ENCODE data around the gene CACNA1C. TPM values are rescaled to one million over a fixed set of nuclear protein-coding genes. Genes with fewer than 3 reads are reported as not detected.

The CACNA1C gene
- total RNA-seq, 1 donor from 2014 or later, result 0.42 TPM

DNA sequence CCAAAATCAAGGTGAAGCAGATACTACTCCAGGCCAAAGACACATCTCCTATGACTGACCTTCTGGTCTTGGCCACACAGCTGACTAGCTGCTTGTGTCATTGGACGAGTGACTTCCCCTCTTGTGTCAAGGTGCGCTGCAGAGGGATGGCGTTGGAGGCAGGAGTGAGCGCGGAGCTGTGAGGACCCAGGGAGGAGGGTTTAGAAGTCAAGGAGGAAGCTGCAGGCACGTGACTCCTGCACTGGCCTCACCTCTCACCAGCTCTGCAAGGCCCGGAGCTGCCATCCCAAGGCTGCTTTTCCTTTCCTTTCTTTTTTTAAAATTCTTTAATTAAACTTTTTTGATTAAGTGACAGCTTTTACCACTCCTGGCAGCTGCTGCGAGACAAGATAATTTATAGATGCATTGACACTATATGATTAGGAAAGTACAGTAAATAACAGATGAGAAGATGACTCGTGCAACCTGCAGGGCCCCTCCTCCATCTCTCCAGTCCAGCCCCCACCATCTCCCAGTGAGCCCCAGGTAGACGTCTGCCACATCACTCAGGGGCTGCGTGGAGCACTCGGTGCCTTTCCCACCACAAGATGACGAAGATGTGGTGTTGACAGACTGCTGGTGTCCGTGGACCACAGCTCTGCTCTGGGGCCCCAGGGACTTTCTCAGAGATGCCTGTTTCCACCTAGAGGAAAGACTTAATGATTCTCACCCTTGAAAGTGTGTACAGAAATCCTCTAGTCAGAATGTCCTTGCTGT is 350.6 kb downstream of the CACNA1C start:
- intact Hi-C loops (cut with micrococcal nuclease), result no loop called here

DNA sequence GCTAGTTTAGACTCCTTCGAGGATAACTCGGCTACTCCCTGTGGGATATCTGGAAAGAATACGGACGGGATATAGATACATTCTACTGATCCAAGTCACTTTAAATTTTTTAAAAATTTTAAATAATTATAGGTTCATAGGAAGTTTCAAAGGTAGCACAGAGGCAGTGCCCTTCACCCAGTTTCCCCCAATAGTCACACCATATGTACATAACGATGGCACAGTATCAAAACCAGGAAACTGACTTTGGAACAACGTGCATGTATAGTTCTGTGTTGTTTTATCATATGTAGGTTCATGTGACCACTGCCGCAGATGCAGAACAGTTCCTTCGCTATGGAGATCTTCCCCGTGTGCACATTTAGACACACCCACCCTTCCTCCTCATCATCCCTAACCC is 352.3 kb downstream of the CACNA1C start:
- intact Hi-C loops (cut with micrococcal nuclease), result no loop called here

DNA sequence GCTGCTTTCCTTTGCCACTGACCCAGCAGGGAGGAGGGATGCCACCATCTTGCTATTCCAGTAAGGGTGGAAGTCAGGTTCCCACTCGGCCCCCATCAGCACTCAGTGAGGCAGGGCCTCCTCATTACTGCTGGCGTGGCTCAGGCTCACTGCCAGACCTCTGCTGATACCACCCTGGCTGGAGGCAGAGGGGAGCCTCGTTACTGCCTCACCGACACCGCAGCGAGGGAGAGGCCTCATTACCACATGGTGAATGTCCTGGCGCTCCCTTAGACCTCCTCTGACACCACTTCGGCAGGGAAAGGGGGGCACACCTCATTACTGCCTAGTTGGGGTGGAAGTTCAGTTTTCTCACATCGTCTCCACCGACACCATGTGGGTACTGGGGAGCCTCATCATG is 354.1 kb downstream of the CACNA1C start:
- intact Hi-C loops (cut with micrococcal nuclease), result no loop called here

DNA sequence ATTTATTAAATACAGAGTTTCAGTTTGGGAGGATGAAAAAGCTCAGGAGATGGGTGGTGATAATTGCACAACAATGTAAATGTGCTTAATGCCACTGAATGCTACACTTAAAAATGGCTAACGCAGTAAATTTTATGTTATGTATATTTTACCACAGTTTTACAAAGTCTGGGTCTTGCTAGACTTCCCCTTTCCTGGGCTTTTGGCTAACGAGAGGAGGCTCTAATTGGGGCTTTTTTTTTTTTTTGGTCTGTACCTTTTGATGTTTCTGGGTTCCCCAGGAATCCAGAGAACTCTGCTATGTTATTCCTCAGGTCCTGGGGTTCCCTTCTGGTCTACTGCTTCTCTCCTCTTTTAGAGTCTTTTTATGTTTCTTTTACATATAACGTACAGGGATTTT is 355.5 kb downstream of the CACNA1C start:
- intact Hi-C loops (cut with micrococcal nuclease), result no loop called here

DNA sequence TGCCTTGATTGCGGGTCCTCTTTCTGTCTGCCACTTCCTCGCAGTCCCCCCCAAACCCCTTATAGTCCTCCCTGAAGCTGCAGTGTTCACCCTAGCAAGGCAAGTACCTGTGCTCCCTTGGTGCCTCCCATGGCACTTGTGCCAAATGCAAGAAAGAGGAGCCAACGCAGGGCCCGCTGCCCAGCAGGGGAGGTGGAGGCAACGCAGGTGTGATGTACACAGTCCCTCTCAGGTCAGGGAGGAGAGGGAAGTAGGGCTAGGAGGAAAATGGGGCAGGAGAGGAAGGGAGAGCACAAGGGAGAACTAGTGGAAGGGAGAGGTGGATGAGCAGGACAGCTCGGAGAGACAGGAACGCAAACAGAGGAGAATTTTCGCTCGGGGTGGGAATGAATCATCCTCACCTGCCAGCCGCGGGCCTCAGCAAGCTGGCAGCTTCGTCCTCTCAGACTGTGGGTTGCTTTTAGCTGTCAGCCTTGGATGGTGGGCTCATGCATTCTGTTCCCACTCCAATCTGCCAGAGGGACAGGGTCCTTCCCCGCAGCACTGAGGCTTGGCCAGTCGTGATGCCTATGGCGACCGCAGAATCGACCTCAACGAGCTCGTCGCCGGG is 357.0 kb downstream of the CACNA1C start:
- intact Hi-C loops (cut with micrococcal nuclease), result no loop called here

DNA sequence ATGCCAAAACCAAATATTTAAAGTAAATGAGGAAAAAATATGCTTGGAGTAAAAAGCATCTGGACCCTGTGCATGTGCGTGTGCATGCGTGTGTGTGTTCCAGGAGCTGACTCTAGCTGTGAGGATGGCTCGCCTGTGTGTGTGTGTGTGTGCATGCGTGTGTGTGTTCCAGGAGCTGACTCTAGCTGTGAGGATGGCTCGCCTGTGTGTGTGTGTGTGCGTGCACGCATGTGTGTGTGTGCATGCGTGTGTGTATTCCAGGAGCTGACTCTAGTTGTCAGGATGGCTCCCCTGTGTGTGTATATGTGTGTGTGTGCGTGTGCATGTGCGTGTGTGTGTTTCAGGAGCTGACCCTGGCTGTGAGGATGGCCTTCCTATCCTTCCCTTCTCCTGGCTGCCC is 357.7 kb downstream of the CACNA1C start:
- intact Hi-C loops (cut with micrococcal nuclease), result no loop called here

DNA sequence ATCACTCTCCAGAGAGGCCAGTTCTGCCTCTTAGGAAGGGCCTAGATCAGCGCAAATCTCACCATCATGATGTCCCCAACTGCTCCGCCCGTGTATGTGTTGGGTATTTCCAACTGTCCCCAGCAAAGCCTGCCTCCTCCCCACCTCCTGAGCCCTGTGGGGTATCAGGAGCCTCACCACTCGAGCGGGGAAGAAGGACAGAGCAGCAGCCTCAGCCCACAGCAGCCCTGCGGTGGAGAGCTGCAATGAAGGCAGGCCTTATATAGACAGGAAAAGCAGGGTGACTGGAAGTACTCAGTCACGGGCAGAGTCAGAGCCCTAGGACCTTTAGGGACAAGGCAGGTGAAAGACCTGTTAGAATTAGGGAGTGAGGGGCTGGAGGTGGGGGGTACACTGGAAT is 358.2 kb downstream of the CACNA1C start:
- intact Hi-C loops (cut with micrococcal nuclease), result no loop called here

DNA sequence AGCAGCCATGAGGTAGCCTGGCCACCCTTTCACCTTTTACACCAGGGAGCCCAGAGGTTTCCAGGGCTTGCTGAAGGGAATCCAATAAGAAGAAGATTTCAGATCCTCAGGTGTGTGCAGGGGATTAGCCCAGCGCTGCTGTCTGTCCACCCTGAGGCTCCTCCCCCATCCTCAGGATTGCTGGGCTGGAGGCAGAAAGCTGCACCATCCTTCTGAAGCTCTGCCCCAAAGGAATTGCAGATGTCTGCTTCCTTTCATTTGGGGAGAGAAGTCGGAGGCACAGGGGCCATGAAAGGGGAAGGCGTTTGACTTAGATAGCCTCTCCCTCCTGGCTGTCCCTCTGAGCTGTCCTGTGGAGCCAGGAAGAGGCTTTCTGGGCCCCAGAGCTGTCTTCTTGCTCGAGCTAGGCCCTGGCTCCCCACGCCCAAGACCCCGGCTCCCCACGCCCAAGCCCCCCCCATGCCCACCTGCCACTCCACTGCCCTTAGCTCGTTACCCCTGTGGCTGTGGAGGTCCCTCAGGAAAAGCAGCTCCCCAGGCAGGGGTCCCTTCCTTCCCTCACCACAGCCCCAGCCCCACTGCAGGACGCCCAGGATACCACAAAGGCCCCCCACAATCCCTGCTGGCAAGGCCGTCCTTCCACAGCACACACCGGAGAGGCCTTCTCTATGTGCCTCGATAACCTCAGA is 359.0 kb downstream of the CACNA1C start:
- intact Hi-C loops (cut with micrococcal nuclease), result no loop called here

DNA sequence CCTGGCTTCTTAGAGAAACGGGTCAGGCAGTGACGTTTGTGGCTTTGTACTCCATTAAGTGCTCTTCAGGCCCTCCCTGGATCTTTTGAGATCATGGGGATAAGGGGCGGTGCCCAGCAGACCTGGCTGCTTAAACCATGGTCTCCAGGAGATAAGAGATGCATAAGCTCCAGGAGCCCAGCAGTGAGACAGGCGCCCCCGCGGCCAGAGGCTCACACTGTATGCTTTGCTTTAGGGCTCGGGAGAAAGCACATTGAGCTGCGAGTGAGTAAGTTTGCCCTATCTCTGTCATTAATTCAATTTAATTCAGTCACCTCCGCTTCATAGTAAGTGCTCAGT is 359.5 kb downstream of the CACNA1C start:
- intact Hi-C loops (cut with micrococcal nuclease), result no loop called here

DNA sequence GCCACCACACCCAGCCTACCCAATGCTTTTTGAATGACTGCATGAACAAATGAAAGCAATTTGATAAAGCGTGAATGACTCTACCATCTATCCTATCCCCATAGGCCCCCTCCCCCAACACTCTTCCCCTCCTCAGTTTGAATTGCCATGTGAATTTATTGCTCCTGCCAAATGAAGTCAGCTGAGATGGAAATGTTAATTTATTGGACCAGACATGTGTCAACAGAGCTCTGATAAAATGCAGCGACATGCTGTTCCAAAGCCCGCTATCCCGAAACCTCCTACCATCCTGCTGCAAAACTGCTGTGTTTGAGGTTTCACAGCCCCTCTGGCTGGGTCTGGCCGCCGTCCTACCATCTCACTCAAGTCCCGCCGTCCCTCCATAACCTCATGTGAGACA is 360.5 kb downstream of the CACNA1C start:
- intact Hi-C loops (cut with micrococcal nuclease), result no loop called here

DNA sequence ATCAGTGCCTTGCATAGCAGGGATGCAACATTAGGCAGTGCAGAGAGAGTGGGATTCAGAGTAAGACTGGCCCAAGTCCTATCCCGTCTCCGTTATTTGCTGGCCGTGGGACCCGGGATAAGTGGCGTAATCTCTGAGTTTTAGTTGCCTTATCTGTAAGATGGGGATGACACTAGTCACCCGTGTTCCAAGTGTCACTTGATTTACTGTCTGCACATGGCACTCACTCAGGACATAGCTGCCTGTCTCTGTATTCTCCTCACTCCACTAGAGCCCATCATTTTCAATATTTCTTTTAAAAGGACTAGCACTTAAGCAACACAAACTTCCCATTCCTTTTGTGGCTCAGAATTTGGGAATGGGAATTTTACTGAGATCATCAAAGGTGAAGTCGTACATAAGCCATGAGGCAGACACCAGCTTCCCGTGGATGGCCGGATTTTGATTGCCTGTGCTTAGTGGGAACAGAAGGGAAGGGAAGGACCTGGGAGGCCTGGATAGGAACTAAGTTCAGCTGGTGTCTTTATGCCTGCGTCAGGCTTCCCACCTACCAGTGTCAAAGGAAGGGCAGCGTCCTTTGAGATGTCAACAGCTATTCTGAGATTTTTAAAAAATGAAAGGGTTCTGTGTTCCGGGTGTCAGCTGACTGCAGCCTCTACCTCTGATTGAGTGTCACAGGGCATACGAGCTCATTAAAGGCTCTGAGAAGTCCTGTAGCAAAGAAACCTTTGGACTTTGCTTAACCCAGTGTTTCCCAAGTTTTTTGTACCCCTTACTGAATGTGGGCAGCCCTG is 361.4 kb downstream of the CACNA1C start:
- intact Hi-C loops (cut with micrococcal nuclease), result no loop called here

DNA sequence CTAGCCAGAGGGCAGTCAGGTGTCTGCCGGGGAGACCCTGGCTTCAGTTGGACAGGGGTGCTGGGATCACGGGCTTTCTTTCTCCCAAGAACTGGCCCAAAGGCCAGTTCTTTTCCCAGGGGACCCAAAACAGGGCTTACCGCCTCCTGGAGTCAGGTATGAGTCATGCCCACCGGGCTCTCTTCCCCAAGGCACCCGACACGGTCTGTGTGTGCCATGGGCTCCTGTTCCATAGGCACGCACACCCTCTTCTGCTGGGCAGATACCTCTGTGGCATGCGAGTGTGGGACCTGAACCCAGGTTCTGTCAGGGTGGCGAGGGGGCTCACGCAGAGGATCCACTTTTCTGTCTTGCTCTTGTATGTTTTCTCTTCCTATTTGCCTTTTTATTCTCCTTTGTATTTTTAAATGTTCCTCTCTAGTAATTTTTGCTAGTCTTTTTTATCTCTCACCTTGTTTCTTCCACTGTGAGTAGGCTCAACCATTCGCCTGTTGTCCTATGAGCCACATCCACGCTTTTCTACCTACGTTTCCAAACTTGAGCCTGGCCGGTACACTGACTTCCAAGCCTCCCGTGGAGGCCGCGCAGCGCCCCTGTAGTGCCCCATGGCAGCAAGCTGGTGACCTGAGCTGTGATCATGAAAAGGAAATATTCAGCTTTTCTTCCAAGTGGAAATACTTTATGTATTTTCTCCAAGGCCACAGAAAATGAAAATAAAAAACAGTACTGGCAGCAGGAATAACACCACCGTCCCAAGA is 362.2 kb downstream of the CACNA1C start:
- intact Hi-C loops (cut with micrococcal nuclease), result no loop called here

DNA sequence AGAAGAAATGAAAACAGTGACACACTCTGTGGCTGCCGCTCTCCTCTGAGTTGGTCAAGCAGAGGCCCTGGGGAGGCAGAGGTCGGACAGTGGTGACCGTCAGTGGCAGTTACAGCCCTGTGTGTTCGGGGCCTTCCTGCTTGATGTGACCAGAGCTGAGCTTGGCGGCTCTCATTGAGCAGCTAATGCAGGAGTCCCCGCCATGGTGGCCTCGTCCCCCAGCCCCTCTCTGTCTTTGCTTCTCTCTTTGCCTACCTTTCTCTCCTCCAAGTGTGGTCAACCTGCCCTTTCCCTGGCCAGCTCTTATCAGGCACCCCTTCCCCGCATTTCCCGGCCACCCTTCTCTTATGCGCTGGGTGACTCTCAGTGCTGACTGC is 362.8 kb downstream of the CACNA1C start:
- intact Hi-C loops (cut with micrococcal nuclease), result no loop called here

DNA sequence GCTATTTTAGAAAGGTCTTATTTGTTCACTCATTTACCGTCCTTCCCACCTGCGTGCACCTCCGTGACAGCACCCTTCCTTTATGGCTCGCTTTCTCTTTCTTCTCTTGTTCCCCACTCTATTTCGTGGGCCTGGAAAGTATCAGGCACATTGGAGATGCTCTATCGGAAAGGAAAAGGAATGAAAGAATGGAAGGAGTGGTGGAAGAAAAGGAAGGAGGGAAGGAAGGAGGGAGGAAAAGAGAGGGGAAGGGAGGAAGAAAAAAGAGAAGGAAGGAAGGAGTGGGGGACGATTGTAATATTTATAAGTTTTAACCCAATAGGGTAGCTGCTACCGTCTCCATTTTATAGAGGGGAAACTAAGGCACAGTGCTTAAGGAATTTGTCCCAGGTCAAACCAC is 363.4 kb downstream of the CACNA1C start:
- intact Hi-C loops (cut with micrococcal nuclease), result no loop called here

DNA sequence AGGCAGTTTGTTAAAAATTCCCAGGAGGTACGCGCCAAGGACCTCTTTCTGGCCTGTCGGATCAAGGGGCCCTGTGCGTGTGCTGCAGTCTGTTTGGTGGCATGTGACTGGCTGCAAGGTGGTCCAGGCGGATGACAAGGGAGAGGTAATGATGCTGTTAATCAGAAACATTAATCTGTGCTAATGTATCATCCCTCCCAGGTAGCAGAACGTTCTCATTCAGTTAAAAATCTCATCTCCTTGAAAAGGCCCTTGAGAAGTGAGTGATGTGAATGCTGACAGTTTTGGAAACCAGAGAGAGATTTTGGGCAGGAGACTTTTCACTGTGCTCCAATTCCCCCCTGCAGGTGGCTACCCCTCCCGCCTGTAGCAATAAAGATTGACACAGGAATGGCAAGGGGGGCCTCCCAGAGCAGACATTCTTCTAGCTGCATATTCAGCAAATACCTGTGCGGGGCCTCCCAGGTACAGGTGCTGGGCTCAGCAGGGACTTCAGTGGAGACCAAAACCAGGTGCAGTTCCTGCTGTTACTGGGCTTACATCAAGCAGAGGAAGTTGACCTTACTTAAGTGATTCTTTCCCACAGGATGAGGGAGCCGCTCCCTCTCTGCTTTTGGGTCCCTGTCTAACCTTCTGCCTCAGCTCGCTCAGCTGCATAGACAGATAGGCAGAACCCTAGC is 364.8 kb downstream of the CACNA1C start:
- intact Hi-C loops (cut with micrococcal nuclease), result no loop called here

DNA sequence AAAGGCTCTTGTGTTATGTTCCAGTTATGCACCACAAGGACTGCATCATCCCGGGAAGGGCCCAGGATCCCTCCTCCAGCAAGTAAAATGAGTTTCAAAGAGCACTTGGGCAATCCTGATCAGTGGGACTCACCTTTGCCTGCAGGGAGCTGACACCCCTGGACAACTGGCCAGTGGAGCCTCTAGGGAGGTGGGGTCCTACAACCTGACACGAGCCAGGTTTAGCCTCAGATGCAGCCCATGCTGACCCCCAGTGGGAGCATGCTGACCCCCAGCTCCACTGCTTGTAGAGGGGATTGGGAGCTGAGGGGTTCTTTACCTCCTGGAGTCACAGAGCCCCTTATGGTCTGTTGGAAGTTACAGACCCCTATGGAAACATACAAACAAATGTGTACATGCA is 365.8 kb downstream of the CACNA1C start:
- intact Hi-C loops (cut with micrococcal nuclease), result no loop called here

DNA sequence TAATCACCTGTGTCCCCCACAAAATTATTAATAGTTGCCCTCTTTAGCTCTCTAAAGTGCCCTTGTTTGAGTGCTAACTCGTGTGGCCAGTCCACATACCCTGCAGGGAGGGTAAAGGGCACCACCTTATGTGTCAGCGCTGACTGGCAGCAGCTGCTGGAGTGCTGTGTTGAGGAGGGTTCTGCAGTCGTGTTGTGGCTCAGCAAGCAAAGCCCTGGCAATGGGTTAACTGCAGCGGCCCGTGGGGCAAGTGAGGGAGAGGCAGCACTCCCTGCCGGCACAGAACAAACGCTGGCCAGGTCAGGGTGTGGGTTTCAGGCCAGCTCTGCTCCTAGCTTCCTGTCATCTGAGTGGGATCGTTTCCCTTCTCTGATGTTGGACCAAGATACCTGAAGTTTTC is 369.8 kb downstream of the CACNA1C start:
- intact Hi-C loops (cut with micrococcal nuclease), result no loop called here

DNA sequence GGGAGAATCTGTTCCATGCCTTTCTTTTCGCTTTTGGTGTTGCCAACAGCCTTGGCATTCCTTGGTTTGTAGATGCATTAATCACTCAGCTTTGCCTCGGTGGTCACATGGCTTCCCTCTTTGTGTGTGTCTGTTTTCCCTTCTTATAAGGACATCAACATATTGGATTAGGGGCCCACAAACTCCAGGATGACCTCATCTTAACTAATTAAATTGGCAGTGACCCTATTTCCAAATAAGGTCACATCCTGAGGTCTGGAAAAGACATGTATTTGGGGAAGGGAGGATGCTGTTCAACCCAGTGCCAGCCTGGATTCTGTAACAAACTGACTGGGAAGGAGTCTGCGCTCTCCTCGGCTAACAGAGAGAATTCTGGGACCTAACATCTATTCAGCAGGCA is 376.2 kb downstream of the CACNA1C start:
- intact Hi-C loops (cut with micrococcal nuclease), result no loop called here

DNA sequence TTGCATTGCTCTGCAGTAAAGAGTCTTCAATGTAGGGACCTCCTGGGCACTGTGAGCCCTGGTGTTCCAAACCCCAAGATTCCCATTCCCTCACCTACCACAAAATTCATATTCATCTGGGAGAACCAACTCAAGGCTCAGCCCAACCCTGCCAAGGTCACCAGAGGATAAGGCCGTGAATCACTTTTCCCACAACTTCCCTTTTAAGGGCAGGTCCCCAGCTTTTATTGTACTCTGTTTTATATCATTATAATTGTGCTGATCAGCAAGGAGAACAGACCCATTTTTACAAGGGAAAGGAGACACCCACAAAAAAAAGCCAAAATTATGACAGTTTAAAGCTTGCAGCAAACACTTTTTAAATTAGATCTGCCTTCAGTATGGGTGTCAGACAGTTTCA is 379.0 kb downstream of the CACNA1C start:
- intact Hi-C loops (cut with micrococcal nuclease), result no loop called here

DNA sequence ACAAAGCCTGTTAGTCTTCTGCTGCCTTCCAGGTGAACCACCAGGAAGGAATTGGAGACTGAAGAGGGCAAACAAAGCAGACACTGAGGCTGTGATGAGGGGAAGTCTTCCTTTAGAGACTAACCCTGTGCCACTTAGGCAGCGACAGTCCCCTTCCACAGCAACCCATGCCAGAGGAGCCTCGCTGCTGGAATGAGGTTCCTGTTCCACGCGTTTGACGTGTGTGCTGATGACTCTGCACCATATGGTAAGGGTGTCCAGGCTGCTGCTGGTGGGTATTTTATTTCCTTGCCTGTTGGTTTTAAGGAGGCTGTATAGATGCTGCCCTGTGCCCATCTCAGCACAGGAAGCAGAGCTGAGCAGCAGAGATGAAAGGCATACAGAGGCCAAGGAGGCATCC is 380.1 kb downstream of the CACNA1C start:
- intact Hi-C loops (cut with micrococcal nuclease), result no loop called here

DNA sequence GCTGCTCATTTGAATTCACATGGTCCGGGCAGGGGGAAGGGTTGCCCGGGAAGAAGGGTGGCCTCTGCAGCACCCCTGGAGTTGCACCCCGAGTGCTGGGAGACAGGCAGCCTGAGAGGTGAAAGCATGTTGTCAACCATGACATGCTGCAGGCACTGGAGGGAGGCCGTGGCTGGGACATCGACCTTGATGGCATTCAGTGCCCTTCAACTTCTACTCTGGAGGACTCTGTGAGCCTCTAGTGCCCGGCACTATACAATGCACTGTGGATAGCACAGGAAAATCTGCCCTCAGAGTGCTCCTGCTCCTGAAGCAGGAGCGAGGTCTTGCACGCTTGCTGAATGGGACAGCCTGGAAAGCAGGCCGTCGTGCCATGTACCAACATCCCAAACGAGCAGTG is 382.7 kb downstream of the CACNA1C start:
- intact Hi-C loops (cut with micrococcal nuclease), result no loop called here
